ENCODE data around the gene TLE3. TPM values are rescaled to one million over a fixed set of nuclear protein-coding genes. Genes with fewer than 3 reads are reported as not detected.

Gene TLE3
- total RNA-seq, 1 donor from 2014 or later = 45.4 TPM

DNA sequence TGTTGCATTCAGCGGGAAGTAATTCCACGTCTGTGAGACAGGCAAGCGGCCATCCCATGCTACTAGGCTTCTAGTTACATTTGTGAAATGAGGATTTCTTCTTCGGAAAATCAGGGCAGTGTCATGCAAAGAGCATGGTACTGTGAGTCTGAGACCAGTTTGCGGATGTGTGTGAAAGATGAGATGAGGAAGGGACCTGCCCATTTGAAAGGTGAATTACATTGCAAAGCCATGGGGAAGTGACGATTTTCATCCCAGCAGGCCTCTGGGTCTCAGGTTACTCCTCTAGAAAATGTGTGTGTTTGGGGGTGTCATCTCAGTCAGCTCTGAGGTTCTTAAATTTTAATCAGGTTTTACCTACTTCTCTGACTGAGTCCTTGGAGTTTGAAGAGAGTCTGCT lies 16.1 kb downstream of the TLE3 start:
- no peak overlapping the region for H2AFZ ChIP-seq (ENCODE audit: low read depth, low read length)
- H3K36me3 ChIP-seq (ENCODE audit: insufficient read depth, low read length) = peaks cover 37% of the 10 kb centered on the region
- peaks cover 67% of the 10 kb centered on the region for H3K79me2 ChIP-seq (ENCODE audit: insufficient read depth, low read length)
- Mint-ChIP-seq H3K36me3 (ENCODE audit: low read depth, unreplicated experiment) (peaks cover 65% of the 10 kb centered on the region), H3K9me3 (ENCODE audit: unreplicated experiment) (no peaks in the 10 kb centered on the region), H3K4me1 (ENCODE audit: low read depth, unreplicated experiment) (peaks cover 21% of the 10 kb centered on the region), H3K27ac (ENCODE audit: unreplicated experiment) (no peak overlapping the region), H3K27me3 (ENCODE audit: low read depth, unreplicated experiment) (peaks cover 14% of the 10 kb centered on the region), H3K4me3 (ENCODE audit: unreplicated experiment) (no peak overlapping the region)
- no peak overlapping the region for H3K9ac ChIP-seq (ENCODE audit: low read length)
- FAIRE-seq (no peak), DNase-seq (ENCODE audit: low read depth) (no peak)
- H3K4me2 ChIP-seq (ENCODE audit: low read length) = no peak overlapping the region
- TF ChIP-seq, protein P1, sequence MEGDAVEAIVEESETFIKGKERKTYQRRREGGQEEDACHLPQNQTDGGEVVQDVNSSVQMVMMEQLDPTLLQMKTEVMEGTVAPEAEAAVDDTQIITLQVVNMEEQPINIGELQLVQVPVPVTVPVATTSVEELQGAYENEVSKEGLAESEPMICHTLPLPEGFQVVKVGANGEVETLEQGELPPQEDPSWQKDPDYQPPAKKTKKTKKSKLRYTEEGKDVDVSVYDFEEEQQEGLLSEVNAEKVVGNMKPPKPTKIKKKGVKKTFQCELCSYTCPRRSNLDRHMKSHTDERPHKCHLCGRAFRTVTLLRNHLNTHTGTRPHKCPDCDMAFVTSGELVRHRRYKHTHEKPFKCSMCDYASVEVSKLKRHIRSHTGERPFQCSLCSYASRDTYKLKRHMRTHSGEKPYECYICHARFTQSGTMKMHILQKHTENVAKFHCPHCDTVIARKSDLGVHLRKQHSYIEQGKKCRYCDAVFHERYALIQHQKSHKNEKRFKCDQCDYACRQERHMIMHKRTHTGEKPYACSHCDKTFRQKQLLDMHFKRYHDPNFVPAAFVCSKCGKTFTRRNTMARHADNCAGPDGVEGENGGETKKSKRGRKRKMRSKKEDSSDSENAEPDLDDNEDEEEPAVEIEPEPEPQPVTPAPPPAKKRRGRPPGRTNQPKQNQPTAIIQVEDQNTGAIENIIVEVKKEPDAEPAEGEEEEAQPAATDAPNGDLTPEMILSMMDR (IDR thresholded peaks at IDR 0.05; ENCODE audit: insufficient read depth, low read depth, low read length) = no peak
- no peak for TF ChIP-seq EZH2 (IDR thresholded peaks at IDR 0.05; ENCODE audit: insufficient read depth, low read length)
- H4K20me1 ChIP-seq (ENCODE audit: insufficient read depth, low read length) = peaks cover 99% of the 10 kb centered on the region
- H3K27me3 ChIP-seq (ENCODE audit: insufficient read depth, low read length) = no peaks in the 10 kb centered on the region
- no peaks in the 10 kb centered on the region for H3K9me3 ChIP-seq (ENCODE audit: insufficient read depth, low read depth, low read length)
- no peak overlapping the region for H3K4me3 ChIP-seq (ENCODE audit: insufficient read depth, low read depth, low read length)
- no peaks in the 10 kb centered on the region for H3K4me1 ChIP-seq (ENCODE audit: insufficient read depth, low read length)
- H3K27ac ChIP-seq (ENCODE audit: low read depth, low read length) = no peak overlapping the region

DNA sequence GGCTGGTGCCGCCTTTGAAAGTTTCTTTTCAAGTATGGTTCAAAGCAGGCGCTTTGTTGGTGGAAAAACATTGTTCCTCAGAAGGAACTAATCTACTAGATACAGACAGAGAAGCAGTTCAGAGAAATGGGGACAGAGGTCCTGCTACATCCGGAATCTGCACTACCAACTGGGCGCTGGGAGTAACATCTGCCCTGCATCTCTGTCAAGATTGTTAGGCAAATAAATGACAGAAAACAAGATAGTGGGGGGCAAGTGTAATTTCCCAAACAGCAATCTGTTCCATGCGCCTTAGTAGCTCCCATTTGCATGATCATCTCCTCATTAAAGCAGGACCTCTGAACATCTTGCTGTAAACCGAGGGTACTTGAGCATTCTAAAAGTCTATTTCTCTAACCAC lies 17.4 kb downstream of the TLE3 start:
- Histone ChIP-seq H4K20me1 (ENCODE audit: insufficient read depth, low read length) (peaks cover 99% of the 10 kb centered on the region), H2AFZ (ENCODE audit: low read depth, low read length) (no peak overlapping the region), H3K79me2 (ENCODE audit: insufficient read depth, low read length) (peaks cover 60% of the 10 kb centered on the region), H3K27ac (ENCODE audit: low read depth, low read length) (no peak overlapping the region), H3K4me1 (ENCODE audit: insufficient read depth, low read length) (no peaks in the 10 kb centered on the region), H3K4me3 (ENCODE audit: insufficient read depth, low read depth, low read length) (no peak overlapping the region), H3K9me3 (ENCODE audit: insufficient read depth, low read depth, low read length) (no peaks in the 10 kb centered on the region), H3K36me3 (ENCODE audit: insufficient read depth, low read length) (peaks cover 33% of the 10 kb centered on the region), H3K9ac (ENCODE audit: low read length) (no peak overlapping the region), H3K4me2 (ENCODE audit: low read length) (no peak overlapping the region), H3K27me3 (ENCODE audit: insufficient read depth, low read length) (no peaks in the 10 kb centered on the region)
- Mint-ChIP-seq H3K27me3 (ENCODE audit: low read depth, unreplicated experiment) (peaks cover 16% of the 10 kb centered on the region), H3K36me3 (ENCODE audit: low read depth, unreplicated experiment) (peaks cover 69% of the 10 kb centered on the region), H3K4me3 (ENCODE audit: unreplicated experiment) (no peak overlapping the region), H3K9me3 (ENCODE audit: unreplicated experiment) (no peaks in the 10 kb centered on the region), H3K4me1 (ENCODE audit: low read depth, unreplicated experiment) (peaks cover 21% of the 10 kb centered on the region), H3K27ac (ENCODE audit: unreplicated experiment) (no peak overlapping the region)
- DNase-seq (ENCODE audit: low read depth) (no peak), FAIRE-seq (no peak)
- no peak for TF ChIP-seq EZH2 (IDR thresholded peaks at IDR 0.05; ENCODE audit: insufficient read depth, low read length)
- TF ChIP-seq, protein P1 (IDR thresholded peaks at IDR 0.05; ENCODE audit: insufficient read depth, low read depth, low read length) = no peak

DNA sequence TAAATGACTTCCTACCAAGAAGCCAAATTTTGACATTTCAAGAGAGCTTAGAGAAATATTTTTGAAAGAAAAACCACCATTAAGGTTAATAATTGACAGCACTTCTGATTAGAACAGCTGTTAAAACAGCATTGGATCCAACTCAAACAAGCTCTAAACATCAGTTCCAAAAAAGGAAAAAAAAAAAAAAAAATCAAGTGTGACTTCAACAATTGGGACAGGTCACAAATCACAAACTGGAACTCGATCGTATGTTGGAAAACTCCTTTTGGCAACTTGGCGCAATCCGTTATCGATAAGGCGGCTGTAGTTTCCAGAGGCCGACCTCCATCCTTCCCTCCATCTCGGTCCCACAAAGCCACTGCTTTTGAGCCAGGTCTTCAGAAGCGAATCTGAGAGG lies 17.8 kb downstream of the TLE3 start:
- Mint-ChIP-seq H3K27me3 (ENCODE audit: low read depth, unreplicated experiment) (peaks cover 11% of the 10 kb centered on the region), H3K4me1 (ENCODE audit: low read depth, unreplicated experiment) (peaks cover 21% of the 10 kb centered on the region), H3K9me3 (ENCODE audit: unreplicated experiment) (no peaks in the 10 kb centered on the region), H3K27ac (ENCODE audit: unreplicated experiment) (no peak overlapping the region), H3K36me3 (ENCODE audit: low read depth, unreplicated experiment) (peaks cover 67% of the 10 kb centered on the region), H3K4me3 (ENCODE audit: unreplicated experiment) (no peak overlapping the region)
- no peak for FAIRE-seq
- no peaks in the 10 kb centered on the region for H3K27me3 ChIP-seq (ENCODE audit: insufficient read depth, low read length)
- peaks cover 99% of the 10 kb centered on the region for H4K20me1 ChIP-seq (ENCODE audit: insufficient read depth, low read length)
- no peak overlapping the region for H3K4me2 ChIP-seq (ENCODE audit: low read length)
- H3K79me2 ChIP-seq (ENCODE audit: insufficient read depth, low read length) = peaks cover 56% of the 10 kb centered on the region
- peaks cover 33% of the 10 kb centered on the region for H3K36me3 ChIP-seq (ENCODE audit: insufficient read depth, low read length)
- DNase-seq (ENCODE audit: low read depth) = no peak
- H3K4me1 ChIP-seq (ENCODE audit: insufficient read depth, low read length) = no peaks in the 10 kb centered on the region
- no peak overlapping the region for H3K27ac ChIP-seq (ENCODE audit: low read depth, low read length)
- no peak overlapping the region for H3K4me3 ChIP-seq (ENCODE audit: insufficient read depth, low read depth, low read length)
- no peak for TF ChIP-seq EZH2 (IDR thresholded peaks at IDR 0.05; ENCODE audit: insufficient read depth, low read length)
- TF ChIP-seq, protein P1 (IDR thresholded peaks at IDR 0.05; ENCODE audit: insufficient read depth, low read depth, low read length) = no peak
- no peak overlapping the region for H3K9ac ChIP-seq (ENCODE audit: low read length)
- H3K9me3 ChIP-seq (ENCODE audit: insufficient read depth, low read depth, low read length) = no peaks in the 10 kb centered on the region
- no peak overlapping the region for H2AFZ ChIP-seq (ENCODE audit: low read depth, low read length)

Measured in astrocyte (in vitro differentiated cells and primary cell).